GM18499 (cell line): ENCODE data around the gene SLC38A11.

Experiments
- ATAC-seq: cut with Tn5 transposase; IDR thresholded peaks from one replicate; pipeline ENCODE4 v1.9.1; 2021; ENCODE audit warnings: moderate number of reproducible peaks; ENCODE audit not compliant: insufficient read depth, unreplicated experiment

Gene SLC38A11

GRCh38 chr2:164920430-164920829, 34.9 kb downstream of the SLC38A11 start:
- ATAC-seq, result no peak

GRCh38 chr2:164917296-164917903, 37.9 kb downstream of the SLC38A11 start:
- ATAC-seq, result no peak

- ATAC-seq, result no peak
These were observed 39.8 kb downstream of the SLC38A11 start for GRCh38 chr2:164915566-164915965.

GRCh38 chr2:164913640-164914350, 41.5 kb downstream of the SLC38A11 start:
- no peak for ATAC-seq

- no peak for ATAC-seq
These were observed 42.3 kb downstream of the SLC38A11 start for GRCh38 chr2:164913011-164913410.

- ATAC-seq, result no peak
These were observed 43.5 kb downstream of the SLC38A11 start for GRCh38 chr2:164911832-164912231.

- ATAC-seq, result peak; percentile 81
These were observed 45.0 kb downstream of the SLC38A11 start for GRCh38 chr2:164910101-164910899.

- ATAC-seq, result no peak
These were observed 48.4 kb downstream of the SLC38A11 start for GRCh38 chr2:164906947-164907346.

GRCh38 chr2:164905307-164905706, 50.0 kb downstream of the SLC38A11 start:
- ATAC-seq, result no peak

- no peak for ATAC-seq
These were observed 51.4 kb downstream of the SLC38A11 start for GRCh38 chr2:164903951-164904350.

- ATAC-seq, result no peak
These were observed 52.1 kb downstream of the SLC38A11 start for GRCh38 chr2:164903204-164903603.

GRCh38 chr2:164899121-164899520, 56.2 kb downstream of the SLC38A11 start:
- ATAC-seq, result no peak

GRCh38 chr2:164898475-164898874, 56.9 kb downstream of the SLC38A11 start:
- ATAC-seq, result no peak

- ATAC-seq, result no peak
These were observed 57.7 kb downstream of the SLC38A11 start for GRCh38 chr2:164897469-164898260.

GRCh38 chr2:164896634-164897355, 58.5 kb downstream of the SLC38A11 start:
- peak; percentile 100 for ATAC-seq

- ATAC-seq, result no peak
These were observed 59.1 kb downstream of the SLC38A11 start for GRCh38 chr2:164896226-164896625.

- ATAC-seq, result no peak
These were observed 63.9 kb downstream of the SLC38A11 start for GRCh38 chr2:164891460-164891859.

- no peak for ATAC-seq
These were observed 64.8 kb downstream of the SLC38A11 start for GRCh38 chr2:164890544-164890943.

- no peak for ATAC-seq
These were observed 66.7 kb downstream of the SLC38A11 start for GRCh38 chr2:164888592-164888991.
